ENCODE results near the gene VPS45. TPM values are rescaled to one million over a fixed set of nuclear protein-coding genes. Genes with fewer than 3 reads are reported as not detected.
"Not testable (repeated sequence)": the region's sequence is repeated elsewhere in the genome, so short reads cannot be mapped to it uniquely, and the experiment has no call there.

The VPS45 gene
- total RNA-seq, 1 experiment from 2014 or later: 35.1 TPM

DNA sequence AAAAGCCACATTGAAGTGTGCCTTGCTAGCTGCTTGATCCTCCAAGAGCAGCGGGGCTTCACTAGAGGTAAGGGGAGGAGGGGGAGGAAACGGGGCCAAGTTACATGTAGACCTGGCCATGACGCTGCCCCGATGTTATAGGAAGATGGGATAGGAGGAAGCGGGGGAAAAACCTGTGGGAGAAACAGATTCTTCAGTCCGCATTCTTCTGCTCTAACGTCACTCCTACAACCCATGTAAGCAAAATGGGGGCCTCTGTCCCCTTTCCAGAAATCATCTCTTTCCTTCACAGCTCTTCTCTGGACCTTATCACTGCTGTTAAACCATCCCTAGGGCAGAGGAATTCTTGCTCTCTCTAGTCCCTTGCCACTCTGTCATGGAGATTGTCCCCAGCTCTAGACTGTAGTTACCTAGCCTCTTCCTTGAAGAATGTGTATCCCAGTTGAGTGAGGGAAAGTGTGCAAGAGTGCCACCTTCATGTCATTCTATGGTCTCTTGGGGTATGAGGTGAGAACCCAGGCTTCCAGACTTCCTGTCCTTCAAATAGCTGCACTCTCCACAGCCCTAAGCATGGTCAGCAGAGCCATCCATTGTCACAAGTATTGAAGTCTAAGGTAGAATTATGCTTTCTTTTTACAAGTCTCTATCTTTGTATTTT lies 93.5 kb downstream of the VPS45 start:
- no peak for DNase-seq (ENCODE audit: low spot score)

DNA sequence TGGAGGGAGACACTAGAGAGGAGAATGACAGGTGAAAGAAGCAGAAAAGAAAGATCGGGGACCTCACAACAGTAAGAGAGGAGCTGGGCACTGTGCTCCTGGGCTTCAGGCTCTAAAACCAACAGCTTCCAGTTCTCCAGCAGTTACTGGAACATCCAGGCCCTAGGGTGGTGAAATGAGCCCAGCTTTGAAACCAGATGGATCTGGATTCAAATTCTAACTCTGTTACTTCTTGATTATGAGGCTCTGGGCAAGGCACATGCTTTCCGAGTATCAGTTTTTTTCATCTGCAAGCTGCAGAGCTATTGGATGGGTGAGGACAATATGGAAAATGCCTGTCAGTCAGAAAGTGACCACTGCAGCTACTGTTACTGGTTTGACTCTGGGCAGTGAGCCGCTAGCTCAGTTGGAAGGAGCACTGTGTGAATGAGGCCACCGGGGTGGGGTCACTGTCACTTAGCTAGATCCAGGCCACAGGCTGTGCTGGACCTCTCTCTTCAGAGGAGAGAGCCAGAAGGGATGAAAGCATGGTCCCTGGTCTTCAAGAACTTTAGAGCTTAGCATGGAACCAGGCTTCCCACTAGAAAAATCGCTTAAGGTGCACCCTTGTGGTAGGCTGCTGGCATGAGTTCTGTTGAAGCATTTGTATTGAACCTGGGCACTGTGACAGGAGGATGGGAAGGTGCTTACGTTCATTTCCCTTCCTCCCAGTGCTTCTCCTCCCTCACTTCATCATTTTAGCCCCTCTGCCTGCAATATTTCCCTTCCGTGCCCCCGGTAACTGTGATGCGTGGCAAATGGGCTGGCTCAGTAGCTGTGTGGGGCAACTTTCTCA lies 94.4 kb downstream of the VPS45 start:
- DNase-seq (ENCODE audit: low spot score): peak; percentile 29

DNA sequence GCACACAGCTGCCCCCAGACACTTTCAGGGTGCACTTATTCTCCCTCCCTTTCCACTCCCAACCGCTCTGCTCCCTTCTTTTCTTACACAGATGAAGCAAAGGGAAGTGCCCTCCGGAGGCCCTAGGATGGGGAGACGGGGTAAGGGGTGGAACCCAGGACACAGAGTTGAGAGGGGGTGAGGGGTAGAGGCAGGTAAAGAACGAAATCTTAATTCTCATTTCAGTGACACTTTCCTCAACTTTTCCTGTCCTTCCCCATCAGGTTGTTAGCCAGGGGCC lies 94.9 kb downstream of the VPS45 start:
- no peak for DNase-seq (ENCODE audit: low spot score)

DNA sequence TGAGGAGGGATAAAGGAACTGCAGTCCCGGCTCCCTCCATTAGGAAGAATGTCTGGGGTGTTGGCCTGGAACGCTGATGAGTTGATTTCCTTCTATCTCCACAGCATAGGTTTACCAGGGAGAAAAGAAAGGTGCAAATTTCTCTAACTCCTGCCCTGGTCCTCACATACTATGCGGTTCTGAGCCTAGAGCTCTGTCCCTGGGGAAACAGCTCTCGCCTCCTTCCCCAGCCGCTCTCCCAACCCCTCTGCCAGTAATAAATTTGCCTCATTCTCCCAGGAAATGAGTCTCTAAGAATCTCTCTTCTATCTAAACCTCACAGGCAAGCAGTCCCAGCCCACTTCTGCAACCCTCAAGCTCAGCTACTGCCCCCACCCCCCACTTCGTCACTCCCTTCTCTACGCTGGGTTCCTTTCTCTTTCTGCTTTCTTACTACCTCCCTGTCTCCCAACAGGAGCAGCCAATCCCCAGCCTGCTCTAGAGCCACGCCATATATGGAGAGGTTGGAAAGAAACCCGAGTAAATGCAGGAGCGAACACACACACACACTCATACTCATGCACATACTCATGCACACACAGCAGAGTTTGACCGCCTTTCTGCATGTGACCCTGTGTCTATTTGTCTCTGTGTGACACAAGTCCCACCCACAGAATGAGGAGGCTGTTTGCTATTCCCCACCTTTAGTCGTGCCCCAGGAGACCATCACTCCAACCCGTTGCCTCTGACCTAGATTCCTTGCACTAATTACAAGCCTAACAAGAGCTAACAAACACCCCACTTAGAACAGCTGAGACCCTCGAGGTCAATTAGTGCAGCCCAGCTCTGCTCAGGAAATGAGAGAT lies 95.5 kb downstream of the VPS45 start:
- peak; percentile 99 for DNase-seq (ENCODE audit: low spot score)

DNA sequence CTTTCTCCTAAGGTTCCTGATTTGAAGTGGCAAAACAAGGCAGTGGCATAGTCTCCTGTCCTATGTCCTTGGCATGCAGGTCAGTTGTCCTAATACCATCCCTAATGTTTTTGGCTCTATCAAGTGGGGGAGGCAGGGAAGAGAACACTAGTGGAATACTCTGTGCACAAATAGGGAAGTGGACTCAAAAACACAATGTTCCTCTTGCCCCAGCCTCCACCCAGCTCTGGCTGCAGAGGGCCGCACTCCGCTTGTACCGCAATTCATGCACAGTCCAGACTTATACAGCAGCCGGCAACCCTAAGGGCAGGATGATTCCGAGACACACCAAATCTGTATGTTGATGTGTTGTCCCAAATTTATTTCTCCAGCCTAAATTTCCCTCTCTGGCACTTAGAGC lies 96.6 kb downstream of the VPS45 start:
- DNase-seq (ENCODE audit: low spot score): no peak

DNA sequence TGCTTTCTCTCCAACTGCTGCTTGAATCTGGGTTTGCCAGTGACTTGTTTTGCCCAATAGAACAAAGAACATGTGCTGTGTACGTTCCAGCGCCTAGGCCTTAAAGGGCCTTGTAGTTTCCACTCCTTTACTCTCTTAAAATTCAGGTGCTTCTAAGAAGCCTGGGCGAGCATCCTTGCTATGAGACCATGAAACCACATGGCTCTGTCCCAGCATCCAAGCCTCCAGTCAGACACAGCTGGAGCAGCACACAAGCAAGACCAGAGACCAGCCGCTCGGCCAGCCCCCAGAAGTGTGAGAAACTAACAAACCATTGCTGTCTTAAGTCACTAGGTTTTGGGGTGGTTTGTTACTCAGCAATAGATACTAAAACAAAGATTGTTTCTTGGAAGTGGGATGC lies 97.2 kb downstream of the VPS45 start:
- DNase-seq (ENCODE audit: low spot score): no peak

DNA sequence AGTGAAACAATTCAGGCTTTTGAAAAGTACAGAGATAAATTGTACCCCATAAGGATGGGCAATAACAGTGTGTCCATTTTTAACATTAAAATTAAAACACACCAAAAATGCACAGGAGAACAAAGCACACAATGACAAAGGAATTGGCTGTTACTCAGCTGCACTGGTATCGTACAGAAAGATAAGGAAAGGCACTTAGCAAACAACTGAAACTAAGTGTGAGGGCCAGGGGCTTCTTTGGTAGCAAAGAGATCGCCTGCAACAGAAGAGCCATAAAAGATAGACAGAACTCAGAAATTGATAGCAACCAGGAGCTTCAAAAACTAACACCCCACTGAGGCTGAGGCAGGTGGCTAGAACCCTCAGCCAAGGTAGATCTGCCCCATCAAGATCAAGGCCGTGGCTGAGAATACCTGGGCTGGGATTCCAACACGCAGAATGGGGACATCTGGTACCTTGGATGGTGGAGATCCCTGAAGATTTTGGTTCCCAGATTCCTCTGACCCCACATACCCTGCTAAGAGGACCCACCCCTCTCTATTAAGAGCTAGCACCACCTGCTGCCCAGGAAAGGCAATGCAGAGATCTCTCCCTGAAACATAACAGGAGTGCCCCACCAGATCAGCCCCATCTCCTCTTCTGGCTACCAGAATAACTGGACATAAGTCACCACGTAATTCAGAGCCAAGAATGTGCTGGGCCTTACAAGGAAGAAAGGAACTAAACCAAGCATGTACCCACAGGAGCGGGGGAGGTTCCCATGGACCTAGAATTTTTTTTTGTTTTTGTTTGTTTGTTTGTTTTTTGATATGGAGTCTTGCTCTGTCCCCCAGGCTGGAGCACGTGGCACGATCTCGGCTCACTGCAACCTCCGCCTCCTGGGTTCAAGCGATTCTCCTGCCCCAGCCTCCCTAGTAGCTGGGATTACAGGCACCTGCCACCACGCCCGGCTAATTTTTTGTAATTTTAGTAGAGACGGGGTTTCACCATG lies 98.3 kb downstream of the VPS45 start:
- DNase-seq (ENCODE audit: low spot score): peak; percentile 49

DNA sequence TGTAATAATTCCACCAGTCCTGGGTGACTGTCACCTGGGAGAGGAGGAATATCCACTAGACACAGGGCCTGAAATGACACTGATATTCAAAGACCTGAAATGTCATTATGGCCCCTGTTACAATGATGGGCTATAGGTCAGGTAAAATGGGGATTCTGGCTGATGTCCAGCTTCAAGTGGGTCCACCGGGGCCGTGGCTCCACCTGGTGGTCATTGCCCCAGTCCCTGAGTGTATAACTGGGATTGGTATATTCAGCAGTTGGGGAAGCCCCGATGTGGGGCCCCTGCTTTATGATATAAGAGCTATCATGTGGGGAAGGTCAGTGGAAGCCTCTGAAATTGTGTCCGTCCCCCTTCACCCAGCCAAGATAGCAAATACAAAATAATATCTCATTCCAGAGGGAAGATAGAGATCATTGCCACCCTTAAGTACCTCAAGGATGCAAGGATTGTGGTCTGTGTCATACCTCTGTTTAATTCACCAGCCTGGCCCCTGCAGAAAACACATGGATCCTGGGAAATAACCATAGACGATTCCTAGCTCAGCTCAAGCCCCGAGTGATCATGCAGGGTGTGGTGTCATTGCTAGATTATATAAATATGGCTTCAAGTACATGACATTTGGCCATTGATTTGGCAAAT lies 101.5 kb downstream of the VPS45 start:
- peak; percentile 48 for DNase-seq (ENCODE audit: low spot score)

DNA sequence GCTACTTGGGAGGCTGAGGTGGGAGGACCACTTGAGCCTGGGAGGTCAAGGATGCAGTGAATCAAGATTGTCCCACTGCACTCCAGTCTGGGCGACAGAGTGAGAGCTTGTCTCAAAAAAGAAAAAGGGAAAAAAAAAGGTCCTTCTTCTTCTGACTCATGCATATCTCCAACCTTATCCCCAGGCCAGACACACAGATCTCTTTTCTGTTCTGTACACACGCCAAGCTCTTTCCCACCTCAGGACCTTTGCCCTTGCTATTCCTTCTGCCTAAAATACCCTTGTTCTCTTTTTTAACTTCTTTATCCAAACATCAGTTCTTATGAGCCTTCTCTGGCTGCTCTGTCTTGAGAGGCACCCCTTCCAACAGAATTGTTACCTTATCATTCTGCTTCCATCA lies 104.2 kb downstream of the VPS45 start:
- no peak for DNase-seq (ENCODE audit: low spot score)

DNA sequence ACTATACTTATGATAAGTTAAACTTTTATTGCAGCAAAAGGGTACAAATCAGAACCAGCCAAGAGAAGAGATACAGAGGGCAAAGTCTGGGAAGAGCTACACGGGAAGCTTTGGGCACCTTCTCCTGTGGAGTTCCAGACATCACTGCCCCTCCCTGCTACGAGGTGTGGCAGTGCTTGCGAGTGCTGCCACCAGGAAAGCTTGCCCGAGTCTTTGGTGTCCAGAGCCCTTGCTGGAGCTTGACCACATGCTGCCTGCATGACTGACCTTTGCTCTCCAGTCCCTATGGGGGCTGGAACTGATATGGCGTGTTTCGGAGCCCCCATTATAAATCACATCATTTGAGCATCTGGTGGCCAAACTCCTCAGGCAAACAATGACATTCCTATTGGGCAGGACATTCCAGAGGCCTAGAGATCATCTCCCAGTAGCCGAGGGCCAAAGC lies 105.6 kb downstream of the VPS45 start:
- DNase-seq (ENCODE audit: low spot score): no peak

DNA sequence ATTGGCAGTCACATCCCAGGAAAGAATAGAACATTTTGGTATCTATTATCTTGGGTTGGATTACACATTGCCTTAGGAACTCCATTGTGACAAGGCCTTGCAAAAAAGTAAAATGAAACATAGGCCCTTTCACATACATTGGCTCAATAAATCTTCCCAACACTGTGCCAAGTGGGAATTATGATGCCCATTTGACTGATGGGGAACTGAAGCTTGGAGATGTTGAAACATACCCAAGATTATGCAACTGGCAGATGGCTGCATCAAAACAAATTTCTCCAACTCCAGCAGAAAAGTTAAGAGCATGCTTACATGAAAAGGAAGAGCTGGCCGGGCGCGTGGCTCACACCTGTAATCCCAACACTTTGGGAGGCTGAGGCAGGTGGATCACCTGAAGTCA lies 109.0 kb downstream of the VPS45 start:
- no peak for DNase-seq (ENCODE audit: low spot score)

DNA sequence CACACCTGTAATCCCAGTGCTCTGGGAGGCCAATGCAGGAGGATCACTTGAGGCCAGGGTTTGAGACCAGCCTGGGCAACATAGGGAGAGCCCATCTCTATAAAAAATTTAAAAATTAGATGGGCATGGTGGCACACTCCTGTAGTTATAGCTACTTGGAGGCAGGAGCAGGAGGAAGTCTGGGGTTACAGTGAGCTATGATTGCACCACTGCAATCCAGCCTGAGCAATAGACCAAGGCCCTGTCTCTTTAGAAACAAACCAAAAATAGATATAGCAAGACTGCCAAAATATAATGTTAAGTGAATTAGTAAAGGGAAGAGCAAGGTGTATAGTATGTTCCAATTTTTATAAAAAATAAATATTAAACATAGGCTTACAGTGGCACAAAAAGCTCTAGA lies 111.0 kb downstream of the VPS45 start:
- no peak for DNase-seq (ENCODE audit: low spot score)

DNA sequence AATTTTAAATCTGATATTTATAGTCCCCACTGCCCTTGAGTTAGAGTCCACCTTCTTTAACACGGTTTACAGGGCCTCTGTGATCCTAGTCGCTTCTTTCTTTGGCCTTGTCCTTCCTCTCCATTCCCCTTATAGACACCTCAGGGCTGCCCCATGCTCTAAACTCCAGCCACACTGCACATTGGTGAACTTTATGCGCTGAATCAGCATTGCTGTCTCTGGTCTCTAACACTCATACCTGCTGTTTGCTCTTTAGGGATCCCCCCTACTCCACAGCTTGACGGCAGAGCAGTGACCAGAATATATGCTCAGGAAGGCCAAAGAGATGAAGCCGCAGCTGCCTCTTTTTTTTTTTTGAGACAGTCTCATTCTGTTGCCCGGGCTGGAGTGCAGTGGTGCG lies 112.3 kb downstream of the VPS45 start:
- no peak for DNase-seq (ENCODE audit: low spot score)

DNA sequence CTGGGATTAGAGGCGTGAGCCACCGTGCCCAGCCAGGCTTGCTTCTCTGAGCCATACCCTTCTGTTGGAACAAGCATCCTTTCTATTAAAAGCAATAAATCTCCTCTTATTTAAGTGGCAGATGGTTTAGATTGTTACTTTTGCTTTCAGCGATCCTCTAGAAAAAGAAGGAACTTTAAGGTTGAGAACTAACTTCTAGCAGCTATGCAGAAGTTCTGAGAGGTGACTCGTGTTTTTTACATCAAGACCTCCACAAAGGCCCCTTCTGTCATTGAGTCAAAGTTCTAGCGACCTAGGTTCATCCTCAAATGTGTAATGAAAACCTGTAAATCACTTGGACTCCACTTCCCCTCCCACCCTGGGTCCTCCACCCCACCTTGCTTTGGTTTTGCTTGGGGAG lies 112.9 kb downstream of the VPS45 start:
- DNase-seq (ENCODE audit: low spot score): no peak

DNA sequence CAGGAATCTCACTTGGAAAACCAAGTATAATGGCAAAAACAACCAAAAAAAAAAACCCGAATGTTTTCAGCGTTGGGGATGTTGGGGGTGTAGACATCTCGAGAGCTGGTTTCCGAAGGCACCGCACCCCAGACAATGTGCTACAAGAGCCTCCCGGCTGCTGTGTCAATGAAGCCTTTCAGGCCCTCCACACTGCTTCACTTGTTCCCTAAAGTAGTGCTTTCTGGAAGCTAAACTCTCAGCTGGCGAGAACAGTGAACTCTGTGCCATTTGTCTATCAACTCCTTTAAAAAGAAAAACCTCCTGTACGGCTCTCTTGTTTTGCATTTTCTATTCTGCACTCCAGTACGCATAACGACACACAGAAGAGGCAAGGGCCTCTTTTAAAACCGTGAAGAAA lies 114.7 kb downstream of the VPS45 start:
- no peak for DNase-seq (ENCODE audit: low spot score)

DNA sequence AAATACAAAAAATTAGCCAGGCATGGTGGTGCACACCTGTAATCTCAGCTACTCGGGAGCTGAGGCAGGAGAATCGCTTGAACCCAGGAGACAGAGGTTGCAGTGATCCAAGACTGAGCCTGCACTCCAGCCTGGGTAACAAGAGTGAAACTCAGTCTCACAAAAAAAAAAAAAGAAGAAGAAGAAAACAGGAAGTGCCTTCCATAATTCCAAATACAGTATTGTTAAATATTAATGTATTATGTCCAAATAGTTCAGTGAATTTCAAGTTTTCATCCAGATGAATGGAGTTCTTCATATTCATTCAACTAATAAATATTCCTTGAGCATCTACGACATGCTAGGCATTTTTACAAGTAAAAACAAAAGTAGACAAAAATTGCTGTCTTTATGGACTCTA lies 115.5 kb downstream of the VPS45 start:
- DNase-seq (ENCODE audit: low spot score): no peak

DNA sequence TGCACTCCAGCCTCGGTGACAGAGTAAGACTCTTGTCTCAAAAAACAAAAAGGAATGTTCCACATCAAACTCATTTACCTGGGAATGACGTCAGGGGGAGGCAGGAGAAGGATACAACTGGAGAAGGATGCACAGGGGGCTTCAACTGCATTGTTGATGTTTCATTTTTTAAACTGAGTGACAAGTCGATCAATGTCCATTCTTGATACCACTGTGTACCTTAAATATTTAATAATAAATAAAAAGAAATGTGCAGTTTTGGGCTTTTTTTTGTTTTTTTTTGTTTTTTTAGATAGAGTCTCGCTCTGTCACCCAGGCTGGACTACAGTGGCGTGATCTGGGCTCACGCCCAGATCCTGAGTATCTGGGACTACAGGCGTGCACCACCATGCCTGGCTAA lies 117.9 kb downstream of the VPS45 start:
- no peak for DNase-seq (ENCODE audit: low spot score)

DNA sequence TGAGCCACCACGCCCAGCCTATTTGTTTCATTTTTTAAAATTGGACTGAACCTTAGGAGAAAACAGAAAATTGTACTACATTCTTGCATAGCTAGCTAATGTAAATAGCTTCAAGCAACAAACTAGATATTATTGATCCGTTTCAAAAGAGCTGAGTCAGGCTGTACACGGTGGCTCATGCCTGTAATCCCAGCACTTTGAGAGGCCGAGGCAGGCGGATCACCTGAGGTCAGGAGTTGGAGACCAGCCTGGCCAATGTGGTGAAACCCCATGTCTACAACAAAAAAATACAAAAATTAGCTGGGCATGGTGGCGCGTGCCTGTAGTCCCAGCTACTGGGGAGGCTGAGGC lies 118.8 kb downstream of the VPS45 start:
- DNase-seq (ENCODE audit: low spot score): not testable (repeated sequence)

DNA sequence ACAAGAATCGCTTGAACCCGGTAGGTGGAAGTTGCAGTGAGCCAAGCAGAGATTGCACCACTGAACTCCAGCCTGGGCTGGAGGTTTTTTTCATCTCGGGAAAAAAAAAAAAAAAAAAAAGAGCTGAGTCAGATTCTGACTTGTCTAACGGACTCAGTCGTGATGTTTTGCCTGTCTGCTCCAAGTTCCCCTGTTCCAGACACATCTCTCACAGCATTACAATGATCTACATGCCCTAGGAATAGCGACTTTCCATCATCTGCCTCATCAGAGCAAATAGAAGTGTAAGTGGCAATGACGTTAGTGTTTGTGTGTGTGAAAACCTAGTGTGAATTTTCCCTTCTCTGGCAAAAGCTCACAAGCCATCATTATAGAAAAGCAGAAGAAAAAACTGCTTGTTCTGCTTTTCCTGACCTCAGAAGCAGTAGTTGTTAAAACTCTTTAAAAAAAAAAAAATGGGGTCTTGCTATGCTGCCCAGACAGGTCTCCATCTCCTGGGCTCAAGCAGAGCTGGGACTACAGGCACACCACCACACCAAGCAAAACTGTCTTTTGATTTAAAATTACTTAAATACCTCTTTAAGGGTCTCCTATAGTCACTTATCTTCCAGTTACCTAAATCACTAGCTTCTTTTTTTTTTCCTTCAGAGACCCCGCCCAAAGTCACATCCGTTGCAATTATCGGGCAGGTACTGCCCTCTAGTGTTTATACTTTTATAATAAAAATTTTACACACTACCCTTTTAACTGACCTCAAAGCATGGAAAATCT lies 119.4 kb downstream of the VPS45 start:
- peak; percentile 37 for DNase-seq (ENCODE audit: low spot score)

DNA sequence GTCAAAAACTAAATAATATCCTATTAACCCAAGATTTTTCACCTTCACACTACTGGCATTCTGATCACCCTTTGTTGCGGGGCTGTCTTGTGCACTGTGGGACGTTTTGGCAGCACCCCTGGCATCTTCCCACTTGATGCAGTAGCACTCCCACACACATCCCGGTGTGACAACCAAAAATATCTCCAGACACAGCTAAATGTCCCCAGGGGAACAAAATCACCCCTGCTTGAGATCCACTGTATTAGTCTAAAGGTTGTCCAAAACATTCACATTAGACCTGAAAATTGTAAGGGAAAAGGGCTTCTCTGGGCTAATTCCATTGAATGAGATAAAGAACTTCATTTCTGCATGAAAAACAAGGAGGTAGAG lies 120.0 kb downstream of the VPS45 start:
- DNase-seq (ENCODE audit: low spot score): no peak

All from H4 (cell line).